Measurements from ENCODE around the gene TMEM150B.

DNA sequence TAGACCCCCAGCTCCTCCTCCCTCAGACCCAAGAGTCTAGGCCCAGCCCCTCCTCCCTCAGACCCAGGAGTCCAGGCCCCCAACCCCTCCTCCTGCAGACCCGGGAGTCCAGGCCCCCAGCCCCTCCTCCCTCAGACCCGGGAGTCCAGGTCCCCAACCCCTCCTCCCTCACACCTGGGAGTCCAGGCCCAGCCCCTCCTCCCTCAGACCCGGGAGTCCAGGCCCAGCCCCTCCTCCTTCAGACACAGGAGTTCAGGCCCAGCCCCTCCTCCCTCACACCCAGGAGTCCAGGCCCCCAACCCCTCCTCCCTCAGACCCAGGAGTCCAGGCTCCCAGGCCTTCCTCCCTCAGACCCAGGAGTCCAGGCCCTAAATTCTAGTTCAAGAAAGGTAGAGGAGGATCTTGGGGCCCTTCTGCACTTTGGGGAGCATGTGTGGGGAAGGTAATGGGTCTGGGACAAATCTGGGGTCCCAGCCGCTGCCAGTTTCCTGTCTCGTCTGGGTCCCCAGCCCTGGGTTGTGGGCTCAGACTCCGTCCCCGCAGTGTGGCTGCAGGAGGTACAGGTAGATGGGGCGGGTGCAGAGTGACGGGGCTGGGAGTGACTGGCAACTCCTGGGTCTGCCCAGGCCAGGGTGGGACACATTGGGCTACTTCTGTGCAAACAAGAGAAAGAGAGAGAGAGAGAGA, 48.3 kb upstream of the TMEM150B start:
- TF ChIP-seq POLR2A (IDR thresholded peaks at IDR 0.05): no peak
- TF ChIP-seq, protein P1, sequence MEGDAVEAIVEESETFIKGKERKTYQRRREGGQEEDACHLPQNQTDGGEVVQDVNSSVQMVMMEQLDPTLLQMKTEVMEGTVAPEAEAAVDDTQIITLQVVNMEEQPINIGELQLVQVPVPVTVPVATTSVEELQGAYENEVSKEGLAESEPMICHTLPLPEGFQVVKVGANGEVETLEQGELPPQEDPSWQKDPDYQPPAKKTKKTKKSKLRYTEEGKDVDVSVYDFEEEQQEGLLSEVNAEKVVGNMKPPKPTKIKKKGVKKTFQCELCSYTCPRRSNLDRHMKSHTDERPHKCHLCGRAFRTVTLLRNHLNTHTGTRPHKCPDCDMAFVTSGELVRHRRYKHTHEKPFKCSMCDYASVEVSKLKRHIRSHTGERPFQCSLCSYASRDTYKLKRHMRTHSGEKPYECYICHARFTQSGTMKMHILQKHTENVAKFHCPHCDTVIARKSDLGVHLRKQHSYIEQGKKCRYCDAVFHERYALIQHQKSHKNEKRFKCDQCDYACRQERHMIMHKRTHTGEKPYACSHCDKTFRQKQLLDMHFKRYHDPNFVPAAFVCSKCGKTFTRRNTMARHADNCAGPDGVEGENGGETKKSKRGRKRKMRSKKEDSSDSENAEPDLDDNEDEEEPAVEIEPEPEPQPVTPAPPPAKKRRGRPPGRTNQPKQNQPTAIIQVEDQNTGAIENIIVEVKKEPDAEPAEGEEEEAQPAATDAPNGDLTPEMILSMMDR (IDR thresholded peaks at IDR 0.05): no peak

Data from adrenal gland (tissue), 5 donors.